Measurements from ENCODE around the gene CDH4. TPM values are rescaled to one million over a fixed set of nuclear protein-coding genes. Genes with fewer than 3 reads are reported as not detected.

CDH4 gene
- total and polyA plus RNA-seq, 10 donors = 0.30 to 20.1 (median 7.7) TPM

GRCh38 chr20:61860260-61860987, 608.4 kb downstream of the CDH4 start:
- no peak for TF ChIP-seq POLR2A (IDR thresholded peaks at IDR 0.05)
- Histone ChIP-seq H3K36me3 (no peaks in the 10 kb centered on the region), H3K4me3 (no peak overlapping the region), H3K9me3 (peaks cover 0 to 29% (median 11%) of the 10 kb centered on the region in 8 donors), H3K4me1 (no peaks in the 10 kb centered on the region), H3K27me3 (replicated peaks in 1 of 7) (peaks cover 0 to 20% (median 0%) of the 10 kb centered on the region in 7 donors), H3K27ac (no peak overlapping the region)
- DNase-seq = no peak
- WGBS, 5 donors = 67 to 82% (median 73%) methylated on average over 8 of the region's 8 CpGs
- intact Hi-C loops (cut with DNase I; ENCODE audit: low total_unique reads) = no loop called here

- Histone ChIP-seq H3K9me3 (peaks cover 0 to 28% (median 9%) of the 10 kb centered on the region in 8 donors), H3K27ac (no peak overlapping the region), H3K27me3 (replicated peaks in 1 of 7) (peaks cover 0 to 20% (median 0%) of the 10 kb centered on the region in 7 donors), H3K4me1 (no peaks in the 10 kb centered on the region), H3K36me3 (no peaks in the 10 kb centered on the region), H3K4me3 (no peak overlapping the region)
- TF ChIP-seq CTCF (IDR thresholded peaks at IDR 0.05 in 8 of 11, conservative IDR thresholded peaks at IDR 0.05 in 3 of 11) (no peak), POLR2AphosphoS5 (IDR thresholded peaks at IDR 0.05) (no peak), POLR2A (IDR thresholded peaks at IDR 0.05) (no peak)
- WGBS, 5 donors = 69 to 83% (median 78%) methylated on average over 23 to 33 of the region's 33 CpGs
- no peak for DNase-seq
- intact Hi-C loops (cut with DNase I; ENCODE audit: low total_unique reads) = no loop called here
These were observed 609.2 kb downstream of the CDH4 start for GRCh38 chr20:61861054-61861841.

GRCh38 chr20:61861858-61862257, 609.8 kb downstream of the CDH4 start:
- DNase-seq = no peak

GRCh38 chr20:61862881-61863280, 610.8 kb downstream of the CDH4 start:
- no peaks in the 10 kb centered on the region for H3K4me1 ChIP-seq
- H3K27me3 ChIP-seq (replicated peaks in 1 of 7) = peaks cover 0 to 20% (median 0%) of the 10 kb centered on the region in 7 donors
- intact Hi-C loops (cut with DNase I; ENCODE audit: low total_unique reads) = no loop called here
- no peaks in the 10 kb centered on the region for H3K36me3 ChIP-seq
- peaks cover 0 to 22% (median 9%) of the 10 kb centered on the region in 8 donors for H3K9me3 ChIP-seq
- WGBS, 5 donors = 80 to 86% (median 86%) methylated on average over 13 of the region's 13 CpGs
- H3K4me3 ChIP-seq = no peak overlapping the region
- H3K27ac ChIP-seq = no peak overlapping the region
- TF ChIP-seq POLR2AphosphoS5 (IDR thresholded peaks at IDR 0.05) (no peak), POLR2A (IDR thresholded peaks at IDR 0.05) (no peak), CTCF (IDR thresholded peaks at IDR 0.05 in 8 of 11, conservative IDR thresholded peaks at IDR 0.05 in 3 of 11) (no peak)
- no peak for DNase-seq

More at GRCh38 chr20:61861858-61862257, 609.8 kb downstream of the CDH4 start:
- no peak overlapping the region for H3K4me3 ChIP-seq
- TF ChIP-seq POLR2AphosphoS5 (IDR thresholded peaks at IDR 0.05) (no peak), POLR2A (IDR thresholded peaks at IDR 0.05) (no peak), CTCF (IDR thresholded peaks at IDR 0.05 in 8 of 11, conservative IDR thresholded peaks at IDR 0.05 in 3 of 11) (no peak)
- intact Hi-C loops (cut with DNase I; ENCODE audit: low total_unique reads) = no loop called here
- H3K9me3 ChIP-seq = peaks cover 0 to 27% (median 9%) of the 10 kb centered on the region in 8 donors
- H3K27ac ChIP-seq = no peak overlapping the region
- no peaks in the 10 kb centered on the region for H3K36me3 ChIP-seq
- 88 to 93% (median 91%) methylated on average over 8 to 15 of the region's 15 CpGs for WGBS, 5 donors
- H3K4me1 ChIP-seq = no peaks in the 10 kb centered on the region
- H3K27me3 ChIP-seq (replicated peaks in 1 of 7) = peaks cover 0 to 20% (median 0%) of the 10 kb centered on the region in 7 donors
